H1 (cell line): Measurements from ENCODE around the gene TMED4. TPM values are rescaled to one million over a fixed set of nuclear protein-coding genes. Genes with fewer than 3 reads are reported as not detected.

Experiments
- CREB1 ChIP-seq: IDR thresholded peaks from 2 replicates; pipeline ENCODE4 v1.6.1; 2012; ENCODE audit warnings: inconsistent platforms
- EGR1 ChIP-seq: IDR thresholded peaks from 2 replicates; pipeline ENCODE4 v1.6.1; 2011; ENCODE audit warnings: low read depth, low read length, borderline replicate concordance
- TBP ChIP-seq: IDR thresholded peaks from 2 replicates; pipeline ENCODE4 v1.6.1; 2011; ENCODE audit warnings: low read depth, low read length, improper control_type of control experiment
- polyA plus RNA-seq, 7 experiments: library from polyadenylated mRNA; depleted of rRNA in 3 of 7; stranded (reverse) in 5 of 7; unstranded in 2 of 7; fragments of >200 nt in 5 of 7; fragments of 200-250 nt in 2 of 7; gene quantifications; 1 replicate in 5 of 7; 2 replicates in 1 of 7; 4 replicates in 1 of 7; pipeline versions ENCODE4 v1.2.1 to v1.2.3, GENCODE V29; 2011 to 2013; ENCODE audit warnings: missing spikeins in 2 of 7, mixed read lengths in 2 of 7
- total RNA-seq: library from RNA; stranded (reverse); fragmentation: NEBNext Ultra II Directional; extraction: Animal tissue kit (Norgen Biotek cat#: 25700); gene quantifications from 2 replicates; pipeline ENCODE4 v1.2.1, GENCODE V29; 2021

Gene TMED4
- total and polyA plus RNA-seq, 2 of the 8 experiments (the other 6 are each of a cell fraction or from before 2014, with no cell fraction given) = 44.9 to 76.7 TPM

GRCh38 chr7:44622342-44623151 lies 40.5 kb upstream of the TMED4 start (continued):
- TF ChIP-seq TBP (no peak), EGR1 (no peak), CREB1 (no peak)
